Activated naive CD8-positive, alpha-beta T cell treated with anti-CD3 and anti-CD28 coated beads, Interleukin-2, amount 50 U/mL, for 24 hours (primary cell): ENCODE measurements around the gene DTL.

Source experiments
- ATAC-seq: fragments of 150-1000 bp; cut with Tn5 transposase; one replicate; pipeline ENCODE4 v1.10.0; 2021
- DNase-seq: peaks from one replicate; pipeline ENCODE4 v3.0.0; 2021
- H3K27ac Mint-ChIP-seq: one replicate; pipeline ENCODE4 v1.8.0; 2021; ENCODE audit warnings: mild to moderate bottlenecking, mixed read lengths
- H3K27me3 Mint-ChIP-seq: one replicate; pipeline ENCODE4 v1.8.0; 2021; ENCODE audit warnings: mixed read lengths
- H3K36me3 Mint-ChIP-seq: one replicate; pipeline ENCODE4 v1.8.0; 2021; ENCODE audit warnings: low read depth, mixed read lengths
- H3K4me1 Mint-ChIP-seq: one replicate; pipeline ENCODE4 v1.8.0; 2021; ENCODE audit warnings: mixed read lengths
- H3K4me3 Mint-ChIP-seq: one replicate; pipeline ENCODE4 v1.8.0; 2021; ENCODE audit warnings: mild to moderate bottlenecking, moderate library complexity, mixed read lengths
- H3K9me3 Mint-ChIP-seq: one replicate; pipeline ENCODE4 v1.8.0; 2021; ENCODE audit warnings: mixed read lengths

DTL gene

DNA sequence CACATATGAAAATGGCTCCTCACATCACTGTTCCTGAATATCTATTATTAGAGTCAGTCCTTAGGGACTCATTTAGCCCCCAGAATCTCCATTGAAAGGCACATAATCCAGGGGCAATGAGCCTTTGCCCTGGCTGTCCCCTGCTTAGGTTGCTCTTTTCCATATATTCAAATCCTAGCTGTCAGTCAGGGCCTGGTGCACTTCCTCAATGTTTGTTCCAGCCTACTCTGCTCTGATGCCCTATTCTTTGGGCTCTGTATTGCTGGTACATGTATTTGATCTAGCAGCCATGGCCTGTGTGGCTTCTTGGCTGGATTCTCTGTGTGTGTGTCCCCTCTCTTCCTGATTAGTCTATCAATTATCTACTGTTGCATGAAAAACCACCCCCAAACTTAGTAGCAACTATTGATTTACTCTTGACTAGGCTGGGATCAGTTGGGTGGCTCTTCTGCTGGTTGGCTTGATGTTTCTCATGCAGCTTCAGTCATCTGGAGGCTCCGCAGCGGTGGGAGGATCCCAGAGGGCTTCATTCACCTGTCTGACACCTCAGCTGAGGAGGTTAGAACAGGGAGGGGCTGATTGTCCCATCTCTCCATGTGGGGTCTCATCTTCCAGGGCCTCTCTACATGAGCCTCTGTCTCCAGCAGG, 107.5 kb downstream of the DTL start:
- no peaks in the 10 kb centered on the region for H3K4me1 Mint-ChIP-seq

DNA sequence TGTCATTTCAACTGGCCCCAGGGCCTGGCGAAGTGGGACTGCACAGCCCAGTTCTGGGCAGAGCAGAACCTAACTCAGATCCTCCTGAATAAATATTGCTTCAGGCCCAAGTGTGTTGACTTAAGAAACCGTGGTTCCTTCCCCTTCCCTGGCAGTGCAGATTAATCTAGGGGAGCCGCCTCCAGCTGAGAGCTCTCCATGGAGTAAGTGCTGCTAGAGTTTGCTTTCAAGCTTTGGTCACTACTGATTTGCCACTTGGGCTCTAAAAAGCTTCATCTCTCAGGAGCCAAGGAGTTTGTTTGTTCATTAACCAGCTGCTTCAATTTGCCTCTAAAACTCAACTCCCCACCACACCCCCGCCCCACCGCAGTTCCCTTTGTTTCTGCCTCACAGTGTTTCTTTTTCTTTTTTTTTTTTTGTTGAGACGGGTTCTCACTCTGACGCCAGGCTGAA, 112.1 kb downstream of the DTL start:
- Mint-ChIP-seq H3K27ac (no peak overlapping the region), H3K4me1 (no peaks in the 10 kb centered on the region), H3K9me3 (no peaks in the 10 kb centered on the region), H3K4me3 (no peak overlapping the region), H3K36me3 (no peaks in the 10 kb centered on the region), H3K27me3 (no peaks in the 10 kb centered on the region)
- ATAC-seq: no peak
- no peak for DNase-seq

More for the DNA sequence above, 107.5 kb downstream of the DTL start:
- no peaks in the 10 kb centered on the region for H3K36me3 Mint-ChIP-seq
- H3K4me3 Mint-ChIP-seq: no peak overlapping the region
- no peaks in the 10 kb centered on the region for H3K9me3 Mint-ChIP-seq
- DNase-seq (no peak), ATAC-seq (no peak)
- no peak overlapping the region for H3K27ac Mint-ChIP-seq
- no peaks in the 10 kb centered on the region for H3K27me3 Mint-ChIP-seq

DNA sequence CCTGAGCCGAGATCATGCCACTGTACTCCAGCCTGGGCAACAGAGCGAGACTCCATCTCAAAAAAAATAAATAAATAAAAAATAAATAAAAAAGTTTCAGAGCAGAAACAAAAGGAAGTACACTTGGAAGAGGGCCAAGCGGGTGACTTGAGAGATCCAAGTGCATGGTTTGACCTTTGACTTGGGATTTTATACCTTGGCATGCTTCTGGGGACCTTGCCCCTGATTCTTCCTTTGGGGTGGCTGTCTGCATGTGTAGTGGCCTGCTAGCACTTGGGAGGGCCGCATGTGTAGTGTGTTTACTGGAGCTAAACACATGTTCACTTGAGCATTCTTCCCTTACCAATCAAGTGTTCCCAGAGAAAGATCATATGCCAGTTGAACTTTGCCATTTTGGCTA, 114.0 kb downstream of the DTL start:
- H3K4me1 Mint-ChIP-seq: no peaks in the 10 kb centered on the region
- H3K27me3 Mint-ChIP-seq: no peaks in the 10 kb centered on the region
- no peak overlapping the region for H3K27ac Mint-ChIP-seq
- no peaks in the 10 kb centered on the region for H3K9me3 Mint-ChIP-seq
- no peak for ATAC-seq
- H3K36me3 Mint-ChIP-seq: no peaks in the 10 kb centered on the region
- no peak overlapping the region for H3K4me3 Mint-ChIP-seq
- DNase-seq: no peak

DNA sequence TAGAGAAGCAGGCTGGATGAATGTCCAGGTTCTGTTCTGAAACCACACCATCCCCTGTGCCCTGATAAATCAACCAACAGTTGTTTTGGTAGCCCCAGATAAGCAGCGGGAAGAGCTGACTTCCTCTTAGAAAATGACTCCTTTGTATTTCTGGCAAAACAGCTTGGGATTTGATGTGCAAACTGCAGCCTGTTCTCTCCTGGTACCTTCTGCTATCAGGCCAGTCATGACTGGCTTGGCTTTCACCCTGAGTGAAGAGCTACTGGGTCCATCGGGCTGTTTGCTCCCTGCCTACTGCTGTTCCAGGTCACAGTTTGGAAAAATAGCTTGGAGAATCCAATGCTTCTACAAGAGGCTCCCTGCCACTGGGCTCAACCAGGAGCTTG, 116.8 kb downstream of the DTL start:
- Mint-ChIP-seq H3K27ac (no peak overlapping the region), H3K4me3 (no peak overlapping the region), H3K4me1 (no peaks in the 10 kb centered on the region), H3K27me3 (no peaks in the 10 kb centered on the region), H3K9me3 (no peaks in the 10 kb centered on the region), H3K36me3 (no peaks in the 10 kb centered on the region)
- DNase-seq: no peak
- no peak for ATAC-seq

DNA sequence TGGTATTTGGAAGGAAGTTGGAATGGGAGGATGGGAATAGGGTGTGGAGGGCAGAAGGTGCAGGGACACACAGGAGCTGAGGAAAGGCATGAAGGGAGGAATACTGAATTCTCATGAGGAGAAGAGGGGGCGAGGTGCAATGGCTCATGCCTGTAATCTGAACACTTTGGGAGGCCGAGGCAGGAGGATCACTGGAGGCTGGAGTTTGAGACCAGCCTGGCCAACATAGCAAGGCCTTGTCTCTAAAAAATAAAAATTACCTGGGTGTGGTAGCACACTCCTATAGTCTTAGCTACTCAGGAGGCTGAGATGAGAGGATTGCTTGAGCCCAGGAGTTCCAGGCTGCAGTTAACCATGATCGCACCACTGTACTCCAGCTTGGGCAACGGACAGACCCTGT, 117.3 kb downstream of the DTL start:
- ATAC-seq (no peak), DNase-seq (no peak)
- H3K4me3 Mint-ChIP-seq: no peak overlapping the region
- no peaks in the 10 kb centered on the region for H3K27me3 Mint-ChIP-seq
- H3K4me1 Mint-ChIP-seq: no peaks in the 10 kb centered on the region
- no peaks in the 10 kb centered on the region for H3K36me3 Mint-ChIP-seq
- no peaks in the 10 kb centered on the region for H3K9me3 Mint-ChIP-seq
- H3K27ac Mint-ChIP-seq: no peak overlapping the region

DNA sequence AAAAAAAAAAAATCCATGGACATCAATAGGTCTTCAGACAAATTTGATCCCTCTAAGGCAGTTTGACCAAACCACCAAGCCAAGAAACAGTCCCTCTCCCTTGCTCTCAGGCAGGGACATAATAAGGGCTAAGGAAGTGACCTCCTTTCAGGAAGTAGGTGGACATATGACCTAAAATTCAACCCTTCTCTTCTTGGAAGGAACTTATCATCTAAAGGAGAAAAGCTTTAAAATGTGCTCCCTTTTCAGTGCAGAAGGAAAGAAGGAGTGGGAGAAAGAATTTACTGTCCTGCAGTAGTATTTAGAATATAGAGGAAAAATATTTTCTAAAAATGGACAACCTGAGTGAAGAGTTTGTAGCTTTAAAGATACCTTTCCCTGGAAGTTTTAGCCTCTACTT, 118.1 kb downstream of the DTL start:
- Mint-ChIP-seq H3K27me3 (no peaks in the 10 kb centered on the region), H3K9me3 (no peaks in the 10 kb centered on the region), H3K4me1 (no peaks in the 10 kb centered on the region), H3K36me3 (no peaks in the 10 kb centered on the region), H3K4me3 (no peak overlapping the region), H3K27ac (no peak overlapping the region)
- no peak for ATAC-seq
- DNase-seq: no peak
